HEK293 (cell line): Measurements from ENCODE around the gene CCBE1.

Source experiments
- AEBP2 ChIP-seq: fragments of 450-650 bp; formaldehyde crosslinking; IDR thresholded peaks from 2 replicates; pipeline ENCODE4 v1.5.1; 2016; ENCODE audit warnings: missing biosample characterization, missing genetic modification characterization, borderline replicate concordance
- FEZF1 ChIP-seq: fragments of 450-650 bp; formaldehyde crosslinking; IDR thresholded peaks from 2 replicates; pipeline ENCODE4 v1.5.1; 2016; ENCODE audit warnings: missing biosample characterization, missing genetic modification characterization
- GFI1B ChIP-seq: fragments of 450-650 bp; formaldehyde crosslinking; IDR thresholded peaks from 2 replicates; pipeline ENCODE4 v1.5.1; 2016; ENCODE audit warnings: missing biosample characterization, missing genetic modification characterization
- GLI4 ChIP-seq: fragments of 450-650 bp; formaldehyde crosslinking; IDR thresholded peaks from 2 replicates; pipeline ENCODE4 v1.5.1; 2016; ENCODE audit warnings: missing biosample characterization, missing genetic modification characterization
- GLIS1 ChIP-seq: fragments of 450-650 bp; formaldehyde crosslinking; IDR thresholded peaks from 2 replicates; pipeline ENCODE4 v1.5.1; 2016; ENCODE audit warnings: missing biosample characterization, missing genetic modification characterization
- KLF8 ChIP-seq: fragments of 450-650 bp; formaldehyde crosslinking; IDR thresholded peaks from 2 replicates; pipeline ENCODE4 v1.5.1; 2016; ENCODE audit warnings: missing biosample characterization, missing genetic modification characterization
- KLF9 ChIP-seq: fragments of 450-650 bp; formaldehyde crosslinking; IDR thresholded peaks from 2 replicates; pipeline ENCODE4 v1.5.1; 2016; ENCODE audit warnings: missing biosample characterization, missing genetic modification characterization, low read depth
- MZF1 ChIP-seq: fragments of 450-650 bp; formaldehyde crosslinking; IDR thresholded peaks from 2 replicates; pipeline ENCODE4 v1.5.1; 2017; ENCODE audit warnings: missing biosample characterization, missing genetic modification characterization, borderline replicate concordance
- PRDM10 ChIP-seq: fragments of 450-650 bp; formaldehyde crosslinking; IDR thresholded peaks from 2 replicates; pipeline ENCODE4 v1.5.1; 2016; ENCODE audit warnings: missing biosample characterization, missing genetic modification characterization
- SALL2 ChIP-seq: fragments of 450-650 bp; formaldehyde crosslinking; IDR thresholded peaks from 2 replicates; pipeline ENCODE4 v1.5.0; 2017; ENCODE audit warnings: missing biosample characterization, mild to moderate bottlenecking, missing genetic modification characterization, borderline replicate concordance
- SCRT1 ChIP-seq: fragments of 450-650 bp; formaldehyde crosslinking; IDR thresholded peaks from 2 replicates; pipeline ENCODE4 v1.5.1; 2016; ENCODE audit warnings: missing biosample characterization, missing genetic modification characterization, borderline replicate concordance
- SP2 ChIP-seq: fragments of 450-650 bp; formaldehyde crosslinking; IDR thresholded peaks from 2 replicates; pipeline ENCODE4 v1.5.1; 2016; ENCODE audit warnings: missing biosample characterization, missing genetic modification characterization
- SP7 ChIP-seq: fragments of 450-650 bp; formaldehyde crosslinking; IDR thresholded peaks from 2 replicates; pipeline ENCODE4 v1.5.1; 2016; ENCODE audit warnings: missing biosample characterization, missing genetic modification characterization
- TCF7L2 ChIP-seq: IDR thresholded peaks from 2 replicates; pipeline ENCODE4 v1.6.1; 2011; ENCODE audit warnings: low read depth, mild to moderate bottlenecking, inconsistent platforms, low read length, moderate library complexity, borderline replicate concordance
- ZBTB17 ChIP-seq: fragments of 450-650 bp; formaldehyde crosslinking; IDR thresholded peaks from 2 replicates; pipeline ENCODE4 v1.5.1; 2016; ENCODE audit warnings: missing biosample characterization, missing genetic modification characterization
- ZFHX2 ChIP-seq: fragments of 450-650 bp; formaldehyde crosslinking; conservative IDR thresholded peaks from 2 replicates; pipeline ENCODE4 v1.5.1; 2016; ENCODE audit warnings: missing biosample characterization, missing genetic modification characterization
- ZNF121 ChIP-seq: fragments of 450-650 bp; formaldehyde crosslinking; IDR thresholded peaks from 2 replicates; pipeline ENCODE4 v1.5.1; 2016; ENCODE audit warnings: missing biosample characterization, missing genetic modification characterization
- ZNF2 ChIP-seq: fragments of 450-650 bp; formaldehyde crosslinking; IDR thresholded peaks from 2 replicates; pipeline ENCODE4 v1.5.1; 2016; ENCODE audit warnings: missing biosample characterization, missing genetic modification characterization
- ZNF302 ChIP-seq: fragments of 450-650 bp; formaldehyde crosslinking; IDR thresholded peaks from 2 replicates; pipeline ENCODE4 v1.5.1; 2016; ENCODE audit warnings: missing biosample characterization, missing genetic modification characterization, low read depth
- ZNF324 ChIP-seq: fragments of 450-650 bp; formaldehyde crosslinking; IDR thresholded peaks from 2 replicates; pipeline ENCODE4 v1.5.1; 2016; ENCODE audit warnings: missing biosample characterization, missing genetic modification characterization
- ZNF37A ChIP-seq: fragments of 450-650 bp; IDR thresholded peaks from 2 replicates; pipeline ENCODE4 v1.5.1; 2018; ENCODE audit warnings: missing biosample characterization, missing genetic modification characterization
- ZNF449 ChIP-seq: fragments of 450-650 bp; formaldehyde crosslinking; IDR thresholded peaks from 2 replicates; pipeline ENCODE4 v1.5.1; 2017; ENCODE audit warnings: missing biosample characterization, mild to moderate bottlenecking, missing genetic modification characterization, moderate library complexity
- ZNF488 ChIP-seq: fragments of 450-650 bp; formaldehyde crosslinking; IDR thresholded peaks from 2 replicates; pipeline ENCODE4 v1.5.1; 2016; ENCODE audit warnings: missing biosample characterization, missing genetic modification characterization
- ZNF549 ChIP-seq: fragments of 450-650 bp; IDR thresholded peaks from 2 replicates; pipeline ENCODE4 v1.5.1; 2018; ENCODE audit warnings: missing biosample characterization, missing genetic modification characterization, mild to moderate bottlenecking, inconsistent platforms, moderate library complexity
- ZNF555 ChIP-seq: fragments of 450-650 bp; formaldehyde crosslinking; conservative IDR thresholded peaks from 2 replicates; pipeline ENCODE4 v1.5.1; 2017; ENCODE audit warnings: missing biosample characterization, mild to moderate bottlenecking, missing genetic modification characterization, inconsistent platforms
- ZNF561 ChIP-seq: fragments of 450-650 bp; IDR thresholded peaks from 2 replicates; pipeline ENCODE4 v1.5.1; 2018; ENCODE audit warnings: missing biosample characterization, missing genetic modification characterization, borderline replicate concordance
- ZNF629 ChIP-seq: fragments of 450-650 bp; formaldehyde crosslinking; IDR thresholded peaks from 2 replicates; pipeline ENCODE4 v1.5.1; 2017; ENCODE audit warnings: missing biosample characterization, missing genetic modification characterization
- ZNF639 ChIP-seq: fragments of 450-650 bp; formaldehyde crosslinking; IDR thresholded peaks from 2 replicates; pipeline ENCODE4 v1.5.1; 2016; ENCODE audit warnings: missing biosample characterization, missing genetic modification characterization
- ZSCAN18 ChIP-seq: fragments of 450-650 bp; formaldehyde crosslinking; IDR thresholded peaks from 2 replicates; pipeline ENCODE4 v1.5.1; 2016; ENCODE audit warnings: missing biosample characterization, missing genetic modification characterization

Gene CCBE1

GRCh38 chr18:59661891-59662701 is 35.1 kb downstream of the CCBE1 start (continued):
- TF ChIP-seq AEBP2 (tag by site-specific recombination) (no peak), GFI1B (tag by site-specific recombination) (0 out of 2 replicates have a peak, but pooled peaks have one; percentile 60), SALL2 (tag by site-specific recombination) (no peak), GLI4 (tag by site-specific recombination) (no peak), ZSCAN18 (no peak), GLIS1 (tag by site-specific recombination) (peak; percentile 95), SP2 (tag by site-specific recombination) (no peak), ZNF629 (tag by site-specific recombination) (peak; percentile 88), ZNF121 (tag by site-specific recombination) (peak; percentile 59; the same call in 1 of the 2 replicates), ZNF324 (tag by site-specific recombination) (no peak), ZBTB17 (0 out of 2 replicates have a peak, but pooled peaks have one; percentile 23), KLF8 (tag by site-specific recombination) (peak; percentile 77), TCF7L2 (no peak), ZNF561 (tag by site-specific recombination) (no peak), PRDM10 (tag by site-specific recombination) (no peak; the same call in none of the 2 replicates), ZNF549 (no peak), ZNF449 (tag by site-specific recombination) (peak; percentile 47; the same call in 1 of the 2 replicates), SP7 (tag by site-specific recombination) (peak; percentile 97), ZNF555 (tag by site-specific recombination) (no peak), FEZF1 (peak; percentile 74), ZNF488 (tag by site-specific recombination) (no peak), MZF1 (tag by site-specific recombination) (no peak), KLF9 (tag by site-specific recombination) (0 out of 2 replicates have a peak, but pooled peaks have one; percentile 11), ZNF302 (no peak), SCRT1 (tag by site-specific recombination) (no peak), ZNF2 (tag by site-specific recombination) (0 out of 2 replicates have a peak, but pooled peaks have one; percentile 38), ZNF639 (tag by site-specific recombination) (peak; percentile 68; the same call in 1 of the 2 replicates), ZNF37A (tag by site-specific recombination) (no peak), ZFHX2 (tag by site-specific recombination) (no peak)
